H1 (cell line): ENCODE results near the gene TPD52L1. TPM values are rescaled to one million over a fixed set of nuclear protein-coding genes. Genes with fewer than 3 reads are reported as not detected.

Source experiments
- CTCF ChIA-PET: fragments of 300-600 bp; sonication (Branson Sonifier 250); formaldehyde crosslinking; loops from one replicate; lab custom pipeline; 2021; ENCODE audit not compliant: partially characterized antibody; lab: Charles Lee
- POLR2A ChIA-PET: fragments of 300-600 bp; sonication (Branson Sonifier 250); formaldehyde crosslinking; loops from one replicate; lab custom pipeline; 2021; ENCODE audit warnings: inconsistent platforms; ENCODE audit not compliant: partially characterized antibody; lab: Charles Lee
- DNase-seq, 2 experiments: peaks; one replicate each; pipeline versions ENCODE4 v3.0.0 to v3.0.0-alpha.2; 2010 to 2022; ENCODE audit warnings: low spot score in 2 of 2, low read depth in 1 of 2, mixed read lengths in 1 of 2
- FAIRE-seq: peaks from 2 replicates; lab custom pipeline; 2011; peaks lifted over from hg19 to GRCh38; lab: Jason Lieb, UNC
- H2AFZ ChIP-seq: 2 replicates; pipeline ENCODE4 v1.8.1; 2012; ENCODE audit warnings: low read length, inconsistent platforms
- H2AK5ac ChIP-seq: 2 replicates; pipeline ENCODE4 v1.6.1; 2013; ENCODE audit warnings: low read depth, low read length
- H2BK120ac ChIP-seq: replicated peaks from 2 replicates; pipeline ENCODE3; 2013; ENCODE audit warnings: low read depth, low read length, inconsistent platforms
- H2BK12ac ChIP-seq: 2 replicates; pipeline ENCODE4 v1.6.1; 2013; ENCODE audit warnings: low read depth, low read length
- H2BK15ac ChIP-seq: 2 replicates; pipeline ENCODE4 v1.6.1; 2013; ENCODE audit warnings: low read length
- H2BK20ac ChIP-seq: 2 replicates; pipeline ENCODE4 v1.6.1; 2013; ENCODE audit warnings: low read length
- H2BK5ac ChIP-seq: 2 replicates; pipeline ENCODE4 v1.6.1; 2013; ENCODE audit warnings: low read depth, low read length
- H3K14ac ChIP-seq: 2 replicates; pipeline ENCODE4 v1.6.1; 2013; ENCODE audit warnings: inconsistent platforms; ENCODE audit not compliant: insufficient read length
- H3K18ac ChIP-seq: 2 replicates; pipeline ENCODE4 v1.6.1; 2013; ENCODE audit warnings: low read length; ENCODE audit errors: extremely low read depth
- H3K23ac ChIP-seq: 2 replicates; pipeline ENCODE4 v1.6.1; 2013; ENCODE audit warnings: inconsistent platforms; ENCODE audit not compliant: insufficient read length
- H3K23me2 ChIP-seq: 2 replicates; pipeline ENCODE4 v1.6.1; 2013; ENCODE audit warnings: low read depth, low read length
- H3K27ac ChIP-seq: 2 replicates; pipeline ENCODE4 v1.6.1; 2011; ENCODE audit warnings: low read depth, low read length, inconsistent platforms
- H3K27me3 ChIP-seq, 4 experiments: replicated peaks in 1 of 4; 1 replicate in 1 of 4; 2 replicates in 3 of 4; pipeline versions ENCODE4 v1.6.1 to v1.8.1; 2011 to 2013; ENCODE audit warnings: low read length in 3 of 4, mild to moderate bottlenecking in 3 of 4, inconsistent platforms in 2 of 4, mixed read lengths in 2 of 4, moderate library complexity in 1 of 4; ENCODE audit not compliant: control insufficient read depth in 3 of 4, insufficient read depth in 3 of 4; ENCODE audit errors: extremely low read depth in 1 of 4
- H3K36me3 ChIP-seq, 4 experiments: 2 replicates each; pipeline versions ENCODE4 v1.6.1 to v1.8.1; 2011 to 2013; ENCODE audit warnings: mild to moderate bottlenecking in 4 of 4, low read length in 3 of 4, moderate library complexity in 2 of 4, control low read depth in 1 of 4, inconsistent platforms in 1 of 4; ENCODE audit not compliant: insufficient read depth in 4 of 4, control insufficient read depth in 2 of 4
- H3K4ac ChIP-seq: replicated peaks from 2 replicates; pipeline ENCODE3; 2013; ENCODE audit warnings: low read length, low read depth, mixed read lengths, inconsistent platforms; ENCODE audit not compliant: insufficient read length
- H3K4me1 ChIP-seq, 4 experiments: replicated peaks in 1 of 4; 1 replicate in 1 of 4; 2 replicates in 3 of 4; pipeline versions ENCODE4 v1.6.1 to v1.8.1; 2011 to 2013; ENCODE audit warnings: low read length in 3 of 4, inconsistent platforms in 2 of 4, mixed read lengths in 1 of 4; ENCODE audit not compliant: insufficient read depth in 4 of 4, control insufficient read depth in 3 of 4
- H3K4me2 ChIP-seq, 2 experiments: 2 replicates each; pipeline versions ENCODE4 v1.6.1 to v1.8.1; 2011 to 2013; ENCODE audit warnings: low read depth in 2 of 2, low read length in 2 of 2, control low read depth in 1 of 2, inconsistent platforms in 1 of 2, mild to moderate bottlenecking in 1 of 2; ENCODE audit not compliant: insufficient read depth in 1 of 2
- H3K4me3 ChIP-seq, 4 experiments: fragments of 200-600, 300-600 bp in 1 of 4; sonication (generic), shearing (Covaris generic), sonication (Bioruptor Twin) in 1 of 4; 2 replicates each; pipeline versions ENCODE4 v1.5.1 to v1.8.1; 2011 to 2016; ENCODE audit warnings: low read length in 4 of 4, low read depth in 3 of 4, control low read depth in 2 of 4, inconsistent platforms in 2 of 4, mild to moderate bottlenecking in 2 of 4, mixed read lengths in 1 of 4, moderate library complexity in 1 of 4; ENCODE audit not compliant: insufficient read depth in 2 of 4; ENCODE audit errors: extremely low read depth in 1 of 4
- H3K56ac ChIP-seq: replicated peaks from 2 replicates; pipeline ENCODE3; 2013; ENCODE audit warnings: low read depth, mild to moderate bottlenecking, mixed read lengths, low read length, inconsistent platforms; ENCODE audit not compliant: insufficient read length
- H3K79me1 ChIP-seq: 2 replicates; pipeline ENCODE4 v1.6.1; 2013; ENCODE audit warnings: low read depth, low read length, control low read depth
- H3K79me2 ChIP-seq, 2 experiments: 2 replicates each; pipeline versions ENCODE4 v1.6.1 to v1.8.1; 2012 to 2013; ENCODE audit warnings: low read length in 2 of 2, mild to moderate bottlenecking in 2 of 2, inconsistent platforms in 1 of 2; ENCODE audit not compliant: insufficient read depth in 2 of 2, control insufficient read depth in 1 of 2
- H3K9ac ChIP-seq, 4 experiments: replicated peaks in 1 of 4; 1 replicate in 1 of 4; 2 replicates in 3 of 4; pipeline versions ENCODE4 v1.6.1 to v1.8.1; 2011 to 2013; ENCODE audit warnings: low read depth in 3 of 4, low read length in 3 of 4, control low read depth in 2 of 4, mild to moderate bottlenecking in 2 of 4, moderate library complexity in 2 of 4, inconsistent platforms in 1 of 4; ENCODE audit errors: extremely low read depth in 1 of 4
- H3K9me3 ChIP-seq, 2 experiments: 2 replicates each; pipeline versions ENCODE4 v1.6.1 to v1.8.1; 2012 to 2013; ENCODE audit warnings: mild to moderate bottlenecking in 2 of 2, moderate library complexity in 2 of 2, control low read depth in 1 of 2, inconsistent platforms in 1 of 2, low read depth in 1 of 2, low read length in 1 of 2, mixed read lengths in 1 of 2; ENCODE audit not compliant: insufficient read depth in 2 of 2
- H4K20me1 ChIP-seq, 2 experiments: replicated peaks in 1 of 2; 2 replicates each; pipeline versions ENCODE3 to v1.8.1; 2011 to 2013; ENCODE audit warnings: inconsistent platforms in 2 of 2, low read length in 2 of 2, mild to moderate bottlenecking in 1 of 2; ENCODE audit not compliant: insufficient read depth in 2 of 2, control insufficient read depth in 1 of 2
- H4K5ac ChIP-seq: 2 replicates; pipeline ENCODE4 v1.6.1; 2013; ENCODE audit warnings: low read length, low read depth, mixed read lengths, inconsistent platforms; ENCODE audit not compliant: insufficient read length
- H4K8ac ChIP-seq: 2 replicates; pipeline ENCODE4 v1.8.0; 2013; ENCODE audit warnings: mild to moderate bottlenecking, moderate library complexity, low read length, inconsistent platforms; ENCODE audit not compliant: insufficient read depth; ENCODE audit errors: extremely low read depth
- H4K91ac ChIP-seq: replicated peaks from 2 replicates; pipeline ENCODE3; 2013; ENCODE audit warnings: low read length, mixed read lengths, inconsistent platforms; ENCODE audit not compliant: insufficient read length
- BACH1 ChIP-seq: IDR thresholded peaks from 2 replicates; pipeline ENCODE4 v1.6.1; 2012; ENCODE audit warnings: low read length, improper control_type of control experiment
- BRCA1 ChIP-seq: IDR thresholded peaks from 2 replicates; pipeline ENCODE4 v1.6.1; 2012; ENCODE audit warnings: low read depth, low read length, improper control_type of control experiment
- EZH2 ChIP-seq: fragments of 200-600 bp; sonication (generic); IDR thresholded peaks from 2 replicates; pipeline ENCODE4 v1.7.1; 2012; ENCODE audit warnings: low read depth, mild to moderate bottlenecking, moderate library complexity, low read length, inconsistent platforms; ENCODE audit not compliant: severe bottlenecking
- GABPA ChIP-seq: IDR thresholded peaks from 2 replicates; pipeline ENCODE4 v1.6.1; 2011; ENCODE audit warnings: mild to moderate bottlenecking, low read length, moderate library complexity, borderline replicate concordance; ENCODE audit not compliant: insufficient read depth
- GTF2F1 ChIP-seq: IDR thresholded peaks from 2 replicates; pipeline ENCODE4 v1.6.1; 2012; ENCODE audit warnings: low read depth, low read length, improper control_type of control experiment, borderline replicate concordance
- HDAC2 ChIP-seq, 2 experiments: fragments of 300-600 bp in 1 of 2; sonication (generic) in 1 of 2; IDR thresholded peaks; 2 replicates each; pipeline ENCODE4 v1.6.1; 2011 to 2012; ENCODE audit warnings: low read depth in 2 of 2, low read length in 2 of 2, mild to moderate bottlenecking in 2 of 2, moderate library complexity in 2 of 2, borderline replicate concordance in 1 of 2, inconsistent platforms in 1 of 2
- KDM4A ChIP-seq: IDR thresholded peaks from one replicate; pipeline ENCODE4 v1.7.1; 2012; ENCODE audit warnings: low read depth, mild to moderate bottlenecking, moderate library complexity, low read length, inconsistent platforms; ENCODE audit not compliant: severe bottlenecking
- MAX ChIP-seq: IDR thresholded peaks from 2 replicates; pipeline ENCODE4 v1.6.1; 2012; ENCODE audit warnings: inconsistent platforms
- NANOG ChIP-seq: IDR thresholded peaks from 2 replicates; pipeline ENCODE4 v1.6.1; 2011; ENCODE audit warnings: low read length, low read depth, mild to moderate bottlenecking, inconsistent platforms; ENCODE audit not compliant: insufficient read depth, poor library complexity, severe bottlenecking
- POU5F1 ChIP-seq: IDR thresholded peaks from 2 replicates; pipeline ENCODE4 v1.6.1; 2011; ENCODE audit warnings: low read depth, mild to moderate bottlenecking, low read length, moderate library complexity
- RBBP5 ChIP-seq: IDR thresholded peaks from 2 replicates; pipeline ENCODE4 v1.7.1; 2012; ENCODE audit warnings: low read depth, mild to moderate bottlenecking, inconsistent platforms, low read length, moderate library complexity, borderline replicate concordance
- SP2 ChIP-seq: IDR thresholded peaks from 2 replicates; pipeline ENCODE4 v1.6.1; 2012; ENCODE audit warnings: mild to moderate bottlenecking, low read length, inconsistent platforms
- ZNF274 ChIP-seq: IDR thresholded peaks from 2 replicates; pipeline ENCODE4 v1.7.0; 2012; ENCODE audit warnings: low read length, borderline replicate concordance; ENCODE audit errors: extremely low read depth
- WGBS, 2 experiments: shearing (Covaris generic) in 1 of 2; methylation state at CpG; one replicate each; pipeline versions ENCODE4 v1.1.6 to v1.1.7; 2013 to 2015; ENCODE audit warnings: low lambda C conversion rate in 2 of 2, mixed read lengths in 2 of 2, inconsistent platforms in 1 of 2, low coverage in 1 of 2, missing lambda C conversion rate in 1 of 2; ENCODE audit not compliant: insufficient replicate concordance in 2 of 2, insufficient coverage in 1 of 2, insufficient read length in 1 of 2; ENCODE audit errors: extremely low coverage in 1 of 2, missing lambda C conversion rate in 1 of 2; 5-methylcytosine and 5-hydroxymethylcytosine counted together
- polyA plus RNA-seq, 7 experiments: library from polyadenylated mRNA; depleted of rRNA in 3 of 7; stranded (reverse) in 5 of 7; unstranded in 2 of 7; fragments of >200 nt in 5 of 7; fragments of 200-250 nt in 2 of 7; gene quantifications; 1 replicate in 5 of 7; 2 replicates in 1 of 7; 4 replicates in 1 of 7; pipeline versions ENCODE4 v1.2.1 to v1.2.3, GENCODE V29; 2011 to 2013; ENCODE audit warnings: missing spikeins in 2 of 7, mixed read lengths in 2 of 7
- total RNA-seq: library from RNA; stranded (reverse); fragmentation: NEBNext Ultra II Directional; extraction: Animal tissue kit (Norgen Biotek cat#: 25700); gene quantifications from 2 replicates; pipeline ENCODE4 v1.2.1, GENCODE V29; 2021

Gene TPD52L1
- total and polyA plus RNA-seq, 2 of the 8 experiments (the other 6 are each of a cell fraction or from before 2014, with no cell fraction given): 7.4 to 14.2 TPM

- 0 out of 4 replicates have a peak, but pooled peaks cover 0 to 6% of the 10 kb centered on the region in 2 experiments for H3K79me2 ChIP-seq
- peaks cover 9 to 49% (median 32%) of the 10 kb centered on the region in 4 experiments for H3K36me3 ChIP-seq
- H3K9me3 ChIP-seq: no peaks in the 10 kb centered on the region
- no peak overlapping the region for H2AK5ac ChIP-seq
- no peaks in the 10 kb centered on the region for H3K4me1 ChIP-seq
- no peaks in the 10 kb centered on the region; the same call in 1 of the 2 replicates for H3K79me1 ChIP-seq
- H3K23ac ChIP-seq: no peak overlapping the region
- H3K23me2 ChIP-seq: no peaks in the 10 kb centered on the region
- no peak overlapping the region for H2BK5ac ChIP-seq
- ChIA-PET CTCF (interaction anchor here (0.6 to 1.0 kb wide), 2 partner anchors 424 to 709 kb away, joined by 3 to 4 read pairs; no protein-coding TSS in a partner anchor), POLR2A (no interaction called here)
- no peak overlapping the region for H2BK20ac ChIP-seq
- H4K20me1 ChIP-seq: peaks cover 0 to 3% of the 10 kb centered on the region in 2 experiments
- H2BK15ac ChIP-seq: no peak overlapping the region
- no peak overlapping the region for H2BK120ac ChIP-seq
- no peak overlapping the region for H3K27ac ChIP-seq
- DNase-seq (no peak), FAIRE-seq (no peak)
- no peak overlapping the region for H3K4me3 ChIP-seq
- no peak for TF ChIP-seq ZNF274
- no peak for TF ChIP-seq RBBP5
- no peak for TF ChIP-seq BRCA1
- TF ChIP-seq GABPA: no peak
- no peak for TF ChIP-seq KDM4A
- no peak for TF ChIP-seq EZH2
- TF ChIP-seq MAX: no peak
- no peak for TF ChIP-seq POU5F1
- TF ChIP-seq HDAC2 (IDR thresholded peaks at IDR 0.05; ENCODE audit: borderline replicate concordance in 1 of 2, low read depth in 2 of 2, low read length in 2 of 2): no peak
- TF ChIP-seq GTF2F1: no peak
- no peak for TF ChIP-seq SP2
- TF ChIP-seq NANOG: no peak
- TF ChIP-seq BACH1: no peak
- H2BK12ac ChIP-seq: no peak overlapping the region
- H3K18ac ChIP-seq: no peak overlapping the region
- H4K91ac ChIP-seq: no peak overlapping the region
- H3K4me2 ChIP-seq: no peak overlapping the region
- H4K5ac ChIP-seq: no peak overlapping the region
- no peaks in the 10 kb centered on the region for H3K27me3 ChIP-seq
- H3K4ac ChIP-seq: no peak overlapping the region
- H3K56ac ChIP-seq: no peak overlapping the region
- H3K14ac ChIP-seq: no peak overlapping the region
- H4K8ac ChIP-seq: no peak overlapping the region
- 87% methylated on average over 3 of the region's 3 CpGs; no CpG with 5 or more reads in 1 of the 2 experiments for WGBS, 2 experiments
- no peak overlapping the region for H2AFZ ChIP-seq
- H3K9ac ChIP-seq: no peak overlapping the region
Measured at GRCh38 chr6:125294925-125295324, 141.4 kb downstream of the TPD52L1 start.
